Measurements from ENCODE around the gene POLR3B. TPM values are rescaled to one million over a fixed set of nuclear protein-coding genes. Genes with fewer than 3 reads are reported as not detected.

The POLR3B gene
- total and polyA plus RNA-seq, 9 of the 15 experiments (the other 6 are each of a cell fraction or from before 2014, with no cell fraction given): 7.6 to 17.9 (median 14.4) TPM

GRCh38 chr12:106522708-106523107 lies 165.2 kb downstream of the POLR3B start (continued):
- no peak for TF ChIP-seq TSHZ1 (CRISPR knock-in tag; IDR thresholded peaks at IDR 0.05)
- TF ChIP-seq ZFX (CRISPR knock-in tag; IDR thresholded peaks at IDR 0.05): no peak
- TF ChIP-seq HDAC8 (tag; IDR thresholded peaks at IDR 0.05): no peak
- no peak for TF ChIP-seq ZZZ3 (IDR thresholded peaks at IDR 0.05)
- no peak for TF ChIP-seq ZBTB1 (CRISPR knock-in tag; IDR thresholded peaks at IDR 0.05; ENCODE audit: borderline replicate concordance, low read depth)
- TF ChIP-seq NCOA6 (IDR thresholded peaks at IDR 0.05): no peak
- TF ChIP-seq EP300 (IDR thresholded peaks at IDR 0.05; ENCODE audit: low read length): peak; percentile 36; the same call in 1 of the 2 replicates
- peak; percentile 88; the same call in 1 of the 2 replicates for TF ChIP-seq BACH1 (tag; IDR thresholded peaks at IDR 0.05)
- no peak for TF ChIP-seq MITF (IDR thresholded peaks at IDR 0.05)
- no peak for TF ChIP-seq KAT7 (CRISPR knock-in tag; IDR thresholded peaks at IDR 0.05; ENCODE audit: borderline replicate concordance)
- TF ChIP-seq PYGO2 (tag; IDR thresholded peaks at IDR 0.05): no peak
- no peak for TF ChIP-seq MEF2D (tag; conservative IDR thresholded peaks at IDR 0.05; ENCODE audit: low read depth)
- TF ChIP-seq HES1 (IDR thresholded peaks at IDR 0.05; ENCODE audit: low read depth): no peak
- no peak for TF ChIP-seq ESRRB (CRISPR knock-in tag; IDR thresholded peaks at IDR 0.05; ENCODE audit: borderline replicate concordance)
- no peak for TF ChIP-seq PHB (CRISPR knock-in tag; IDR thresholded peaks at IDR 0.05)

All from K562 (cell line).